GM12878 (cell line): ENCODE measurements around the gene ZNF644. TPM values are rescaled to one million over a fixed set of nuclear protein-coding genes. Genes with fewer than 3 reads are reported as not detected.

ENCODE experiments used
- ATAC-seq: fragments of 200-7000 bp; cut with Tn5 transposase; 3 replicates; pipeline ENCODE4 v1.9.1; 2020; ENCODE audit warnings: mild to moderate bottlenecking, moderate library complexity
- BruUV-seq: library from RNA; stranded (reverse); fragments of 400-500 nt; replicated peaks from 2 replicates; lab custom pipeline; 2021; lab: Mats Ljungman, UMichigan
- CTCF ChIA-PET: fragments of 300-600 bp; sonication (Branson Sonifier 250); formaldehyde crosslinking; extraction: SDS; loops from one replicate; lab custom pipeline; 2021; ENCODE audit warnings: inconsistent platforms; lab: Yijun Ruan, JAX
- POLR2A ChIA-PET: fragments of 350-600 bp; formaldehyde crosslinking; extraction: SDS; loops from one replicate; lab custom pipeline; 2021; ENCODE audit warnings: inconsistent platforms; lab: Charles Lee
- RAD21 ChIA-PET: fragments of 300-600 bp; sonication (Branson Sonifier 250); formaldehyde crosslinking; loops from one replicate; lab custom pipeline; 2023; ENCODE audit warnings: antibody characterized with exemption; ENCODE audit not compliant: unreplicated experiment; lab: Charles Lee
- SMC1A ChIA-PET: fragments of 300-600 bp; sonication (Branson Sonifier 250); formaldehyde crosslinking; loops from one replicate; lab custom pipeline; 2023; ENCODE audit not compliant: unreplicated experiment, uncharacterized antibody; lab: Charles Lee
- DNase-seq: peaks from one replicate; pipeline ENCODE4 v3.0.0-alpha.2; 2011; ENCODE audit warnings: low read depth, low spot score
- FAIRE-seq: peaks from 3 replicates; lab custom pipeline; 2011; peaks lifted over from hg19 to GRCh38; lab: Jason Lieb, UNC
- H2AFZ ChIP-seq: 2 replicates; pipeline ENCODE4 v1.6.0; 2011; ENCODE audit warnings: low read depth, low read length, control low read depth; ENCODE audit not compliant: control insufficient read depth
- H3K27ac ChIP-seq: 2 replicates; pipeline ENCODE4 v1.5.1; 2011; ENCODE audit warnings: control low read depth; ENCODE audit not compliant: control insufficient read depth, insufficient read depth
- H3K27me3 ChIP-seq, 2 experiments: replicated peaks in 1 of 2; 2 replicates each; pipeline versions ENCODE4 v1.6.0 to v1.6.1; 2011; ENCODE audit warnings: low read length in 1 of 2; ENCODE audit not compliant: control insufficient read depth in 2 of 2, insufficient read depth in 2 of 2
- H3K36me3 ChIP-seq, 2 experiments: 2 replicates each; pipeline ENCODE4 v1.5.1; 2011; ENCODE audit warnings: low read length in 1 of 2; ENCODE audit not compliant: control insufficient read depth in 2 of 2, insufficient read depth in 2 of 2
- H3K4me1 ChIP-seq: 2 replicates; pipeline ENCODE4 v1.6.1; 2011; ENCODE audit warnings: mild to moderate bottlenecking, low read length, moderate library complexity, mixed read lengths; ENCODE audit not compliant: control insufficient read depth, insufficient read depth
- H3K4me2 ChIP-seq: 2 replicates; pipeline ENCODE4 v1.6.0; 2011; ENCODE audit warnings: control low read depth; ENCODE audit not compliant: control insufficient read depth, insufficient read depth
- H3K4me3 ChIP-seq: fragments of 200-600 bp; sonication (generic); 2 replicates; pipeline ENCODE4 v1.5.1; 2016
- H3K79me2 ChIP-seq: 2 replicates; pipeline ENCODE4 v1.6.0; 2011; ENCODE audit warnings: low read length; ENCODE audit not compliant: control insufficient read depth, insufficient read depth
- H3K9ac ChIP-seq: 2 replicates; pipeline ENCODE4 v1.8.0; 2011; ENCODE audit warnings: low read length, control low read depth, mixed read lengths; ENCODE audit not compliant: control insufficient read depth, insufficient read depth
- H3K9me3 ChIP-seq: replicated peaks from 3 replicates; pipeline ENCODE4 v1.5.1; 2011; ENCODE audit warnings: mild to moderate bottlenecking, low read length; ENCODE audit not compliant: control insufficient read depth, insufficient read depth
- H4K20me1 ChIP-seq: 2 replicates; pipeline ENCODE4 v1.6.0; 2011; ENCODE audit not compliant: control insufficient read depth, insufficient read depth
- CREB1 ChIP-seq: IDR thresholded peaks from 2 replicates; pipeline ENCODE4 v1.6.1; 2012; ENCODE audit warnings: low read depth, mild to moderate bottlenecking, inconsistent platforms
- E2F4 ChIP-seq: IDR thresholded peaks from 2 replicates; pipeline ENCODE4 v1.6.1; 2012; ENCODE audit warnings: low read depth, low read length, improper control_type of control experiment
- EED ChIP-seq: sonication (generic); IDR thresholded peaks from 2 replicates; pipeline ENCODE4 v1.6.1; 2016; ENCODE audit warnings: antibody characterized with exemption, low read depth
- EP300 ChIP-seq, 2 experiments: fragments of 150-350 bp in 1 of 2; IDR thresholded peaks; 2 replicates each; pipeline ENCODE4 v1.6.1; 2011 to 2012; ENCODE audit warnings: low read depth in 2 of 2, low read length in 2 of 2, borderline replicate concordance in 1 of 2, improper control_type of control experiment in 1 of 2, inconsistent platforms in 1 of 2; ENCODE audit not compliant: control insufficient read depth in 1 of 2
- RAD21 ChIP-seq: IDR thresholded peaks from 2 replicates; pipeline ENCODE4 v1.6.1; 2011; ENCODE audit warnings: mild to moderate bottlenecking, low read depth, low read length, moderate library complexity; ENCODE audit not compliant: insufficient read depth
- RAD51 ChIP-seq: fragments of 450-650 bp; IDR thresholded peaks from 2 replicates; pipeline ENCODE4 v1.6.1; 2016; ENCODE audit warnings: moderate library complexity, mild to moderate bottlenecking, inconsistent platforms
- SIN3A ChIP-seq: IDR thresholded peaks from 2 replicates; pipeline ENCODE4 v1.6.1; 2012; ENCODE audit warnings: low read depth, low read length, improper control_type of control experiment
- SUPT20H ChIP-seq: IDR thresholded peaks from 2 replicates; pipeline ENCODE4 v1.6.1; 2011; ENCODE audit warnings: low read depth, mild to moderate bottlenecking, low read length, moderate library complexity, borderline replicate concordance; ENCODE audit not compliant: control insufficient read depth
- SUZ12 ChIP-seq: fragments of 200-600 bp; sonication (generic); IDR thresholded peaks from one replicate; pipeline ENCODE4 v1.6.1; 2018; ENCODE audit warnings: antibody characterized with exemption, mild to moderate bottlenecking; ENCODE audit not compliant: unreplicated experiment
- TCF7 ChIP-seq: IDR thresholded peaks from 2 replicates; pipeline ENCODE4 v1.6.1; 2014; ENCODE audit warnings: antibody characterized with exemption, borderline replicate concordance
- WGBS: methylation state at CpG from one replicate; pipeline ENCODE4 v1.1.6; 2016; ENCODE audit warnings: low lambda C conversion rate; ENCODE audit not compliant: insufficient replicate concordance, insufficient coverage; ENCODE audit errors: missing lambda C conversion rate; 5-methylcytosine and 5-hydroxymethylcytosine counted together
- in situ Hi-C: fragments of 300-500 bp; cut with MboI; formaldehyde crosslinking; loops from 9 replicates; pipeline ENCODE4 v1.14.3; 2018; ENCODE audit warnings: mixed read lengths
- intact Hi-C: fragments of 100-400 bp; cut with micrococcal nuclease; formaldehyde crosslinking; loops from one replicate; pipeline ENCODE4 v1.14.2; 2022; ENCODE audit not compliant: unreplicated experiment
- polyA plus RNA-seq, 11 experiments: library from polyadenylated mRNA; depleted of rRNA in 4 of 11; unstranded in 6 of 11; stranded (reverse) in 5 of 11; fragments of >200 nt; fragmentation: Nextera tagmentation in 4 of 11; fragmentation: Illumina TruSeq in 1 of 11; extraction: Ambion mirVana in 4 of 11; extraction: Trizol in 1 of 11; gene quantifications; 1 replicate in 1 of 11; 2 replicates in 10 of 11; pipeline versions ENCODE4 v1.2.1 to v1.2.3, GENCODE V29; 2011 to 2016; ENCODE audit warnings: inconsistent platforms in 2 of 11, missing spikeins in 2 of 11, low read depth in 1 of 11
- total RNA-seq, 4 experiments: library from RNA; depleted of rRNA in 3 of 4; stranded (reverse); fragments of >200 nt in 3 of 4; fragmentation: Illumina TruSeq in 1 of 4; extraction: Trizol in 1 of 4; gene quantifications; 2 replicates each; pipeline versions ENCODE4 v1.2.1 to v1.2.3, GENCODE V29; 2013 to 2021
- TF ChIP-seq, protein P1 (sequence below): fragments of 450-650 bp; IDR thresholded peaks from 2 replicates; pipeline ENCODE4 v1.6.1; 2017; ENCODE audit warnings: antibody characterized with exemption, mild to moderate bottlenecking, moderate library complexity

Gene ZNF644
- total and polyA plus RNA-seq, 10 of the 15 experiments (the other 5 are each of a cell fraction or from before 2014, with no cell fraction given) = 17.7 to 55.3 (median 29.5) TPM

GRCh38 chr1:90936731-90937130 is 85.1 kb downstream of the ZNF644 start:
- WGBS = 95% methylated on average over 1 of the region's 1 CpG
- H3K79me2 ChIP-seq = peaks cover 7% of the 10 kb centered on the region

More at GRCh38 chr1:90936731-90937130, 85.1 kb downstream of the ZNF644 start:
- no peaks in the 10 kb centered on the region for H3K27me3 ChIP-seq
- POLR2A ChIA-PET = interaction anchor here (1.0 to 2.4 kb wide), 2 partner anchors 8 to 18 kb away, joined by 3 to 8 read pairs; no protein-coding TSS in a partner anchor
- no peak for TF ChIP-seq SUPT20H
- TF ChIP-seq, protein P1, sequence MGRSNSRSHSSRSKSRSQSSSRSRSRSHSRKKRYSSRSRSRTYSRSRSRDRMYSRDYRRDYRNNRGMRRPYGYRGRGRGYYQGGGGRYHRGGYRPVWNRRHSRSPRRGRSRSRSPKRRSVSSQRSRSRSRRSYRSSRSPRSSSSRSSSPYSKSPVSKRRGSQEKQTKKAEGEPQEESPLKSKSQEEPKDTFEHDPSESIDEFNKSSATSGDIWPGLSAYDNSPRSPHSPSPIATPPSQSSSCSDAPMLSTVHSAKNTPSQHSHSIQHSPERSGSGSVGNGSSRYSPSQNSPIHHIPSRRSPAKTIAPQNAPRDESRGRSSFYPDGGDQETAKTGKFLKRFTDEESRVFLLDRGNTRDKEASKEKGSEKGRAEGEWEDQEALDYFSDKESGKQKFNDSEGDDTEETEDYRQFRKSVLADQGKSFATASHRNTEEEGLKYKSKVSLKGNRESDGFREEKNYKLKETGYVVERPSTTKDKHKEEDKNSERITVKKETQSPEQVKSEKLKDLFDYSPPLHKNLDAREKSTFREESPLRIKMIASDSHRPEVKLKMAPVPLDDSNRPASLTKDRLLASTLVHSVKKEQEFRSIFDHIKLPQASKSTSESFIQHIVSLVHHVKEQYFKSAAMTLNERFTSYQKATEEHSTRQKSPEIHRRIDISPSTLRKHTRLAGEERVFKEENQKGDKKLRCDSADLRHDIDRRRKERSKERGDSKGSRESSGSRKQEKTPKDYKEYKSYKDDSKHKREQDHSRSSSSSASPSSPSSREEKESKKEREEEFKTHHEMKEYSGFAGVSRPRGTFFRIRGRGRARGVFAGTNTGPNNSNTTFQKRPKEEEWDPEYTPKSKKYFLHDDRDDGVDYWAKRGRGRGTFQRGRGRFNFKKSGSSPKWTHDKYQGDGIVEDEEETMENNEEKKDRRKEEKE = no peak
- TF ChIP-seq RAD21 = no peak
- TF ChIP-seq RAD51 = no peak
- TF ChIP-seq SUZ12 = no peak
- TF ChIP-seq EP300 (IDR thresholded peaks at IDR 0.05; ENCODE audit: borderline replicate concordance in 1 of 2, control insufficient read depth in 1 of 2, low read depth in 2 of 2, low read length in 2 of 2) = no peak
- TF ChIP-seq TCF7 = no peak
- TF ChIP-seq EED = no peak
- TF ChIP-seq E2F4 = no peak
- TF ChIP-seq CREB1 = no peak
- TF ChIP-seq SIN3A = no peak
- TF ChIP-seq, all 136 proteins: peak for 0
- ATAC-seq (no peak), DNase-seq (no peak), FAIRE-seq (no peak)
- ChIA-PET RAD21 (no interaction called here), CTCF (interaction anchor here (1.2 to 2.8 kb wide), 3 partner anchors 8 to 81 kb away, joined by 3 to 10 read pairs (median 9); no protein-coding TSS in a partner anchor), SMC1A (interaction anchor here (1.1 to 3.1 kb wide), 4 partner anchors 9 to 23 kb away, joined by 3 to 25 read pairs (median 9); no protein-coding TSS in a partner anchor)
- no peak overlapping the region for H3K4me2 ChIP-seq
- peaks cover 0 to 24% of the 10 kb centered on the region in 2 experiments; a peak in 3 of 4 replicates for H3K36me3 ChIP-seq
- no peak overlapping the region for H2AFZ ChIP-seq
- H3K9ac ChIP-seq = no peak overlapping the region
- no peak overlapping the region for H3K27ac ChIP-seq
- H3K4me1 ChIP-seq = no peaks in the 10 kb centered on the region
- H3K9me3 ChIP-seq = no peaks in the 10 kb centered on the region
- in situ Hi-C loops = no loop called here
- H3K4me3 ChIP-seq = no peak overlapping the region
- BruUV-seq = no TSS peak
- H4K20me1 ChIP-seq = no peaks in the 10 kb centered on the region
- intact Hi-C loops = no loop called here
